CD4-positive, CD25-positive, alpha-beta regulatory T cell (primary cell): ENCODE data around the gene KLF13. TPM values are rescaled to one million over a fixed set of nuclear protein-coding genes. Genes with fewer than 3 reads are reported as not detected.

Experiments
- ATAC-seq, 2 donors: fragments of 150-1000 bp; cut with Tn5 transposase; one replicate each; pipeline ENCODE4 v1.10.0; 2021; ENCODE audit warnings: low read depth in 2 of 2, moderate number of reproducible peaks in 2 of 2, moderate library complexity in 1 of 2
- DNase-seq, 3 donors: peaks; one replicate each; pipeline versions ENCODE4 v3.0.0 to v3.0.0-alpha.2; 2012 to 2022; ENCODE audit warnings: mixed read lengths in 1 of 3
- H3K27ac ChIP-seq: one replicate; pipeline ENCODE4 v1.7.0; 2013; ENCODE audit warnings: mild to moderate bottlenecking, low read length; ENCODE audit not compliant: insufficient read depth, poor library complexity, severe bottlenecking
- H3K27me3 ChIP-seq: one replicate; pipeline ENCODE4 v1.7.0; 2013; ENCODE audit warnings: low read length; ENCODE audit not compliant: control insufficient read depth, insufficient read depth
- H3K36me3 ChIP-seq: one replicate; pipeline ENCODE4 v1.7.0; 2013; ENCODE audit warnings: mild to moderate bottlenecking, low read length, moderate library complexity; ENCODE audit not compliant: control insufficient read depth, insufficient read depth
- H3K4me1 ChIP-seq: 2 replicates; pipeline ENCODE4 v1.7.0; 2013; ENCODE audit warnings: mild to moderate bottlenecking, low read length; ENCODE audit not compliant: insufficient read depth, control insufficient read depth, poor library complexity, severe bottlenecking
- H3K4me3 ChIP-seq: one replicate; pipeline ENCODE4 v1.7.0; 2013; ENCODE audit warnings: low read depth, mild to moderate bottlenecking, low read length, moderate library complexity
- H3K9me3 ChIP-seq, 2 experiments: 1 replicate in 1 of 2; 2 replicates in 1 of 2; pipeline ENCODE4 v1.7.0; 2013; ENCODE audit warnings: low read length in 2 of 2, mild to moderate bottlenecking in 1 of 2, moderate library complexity in 1 of 2; ENCODE audit not compliant: control insufficient read depth in 2 of 2
- H3K27ac Mint-ChIP-seq, 3 donors: one replicate each; pipeline ENCODE4 v1.8.0; 2020 to 2022; ENCODE audit warnings: mild to moderate bottlenecking in 3 of 3, mixed read lengths in 3 of 3, moderate library complexity in 2 of 3
- H3K27me3 Mint-ChIP-seq: one replicate; pipeline ENCODE4 v1.8.0; 2022; ENCODE audit warnings: mild to moderate bottlenecking, mixed read lengths
- H3K36me3 Mint-ChIP-seq: one replicate; pipeline ENCODE4 v1.8.0; 2020; ENCODE audit warnings: mixed read lengths
- H3K4me1 Mint-ChIP-seq, 4 donors: one replicate each; pipeline ENCODE4 v1.8.0; 2020 to 2022; ENCODE audit warnings: mixed read lengths in 4 of 4, mild to moderate bottlenecking in 1 of 4
- H3K4me3 Mint-ChIP-seq, 4 donors: one replicate each; pipeline ENCODE4 v1.8.0; 2020 to 2022; ENCODE audit warnings: mild to moderate bottlenecking in 4 of 4, mixed read lengths in 4 of 4, moderate library complexity in 3 of 4
- H3K9me3 Mint-ChIP-seq, 7 donors: one replicate each; pipeline ENCODE4 v1.8.0; 2020 to 2022; ENCODE audit warnings: mixed read lengths in 7 of 7, mild to moderate bottlenecking in 3 of 7, moderate library complexity in 2 of 7
- polyA plus RNA-seq, 4 donors: library from polyadenylated mRNA; unstranded; fragments of 300-500 nt; fragmentation: Illumina TruSeq; gene quantifications; one replicate each; pipeline ENCODE4 v1.2.3, GENCODE V29; 2021
- total RNA-seq: library from RNA; stranded (reverse); gene quantifications from one replicate; pipeline ENCODE4 v1.2.3, GENCODE V29; 2022

KLF13 gene
- total and polyA plus RNA-seq, 5 donors from 2014 or later, result 36.3 to 227 (median 50.4) TPM

DNA sequence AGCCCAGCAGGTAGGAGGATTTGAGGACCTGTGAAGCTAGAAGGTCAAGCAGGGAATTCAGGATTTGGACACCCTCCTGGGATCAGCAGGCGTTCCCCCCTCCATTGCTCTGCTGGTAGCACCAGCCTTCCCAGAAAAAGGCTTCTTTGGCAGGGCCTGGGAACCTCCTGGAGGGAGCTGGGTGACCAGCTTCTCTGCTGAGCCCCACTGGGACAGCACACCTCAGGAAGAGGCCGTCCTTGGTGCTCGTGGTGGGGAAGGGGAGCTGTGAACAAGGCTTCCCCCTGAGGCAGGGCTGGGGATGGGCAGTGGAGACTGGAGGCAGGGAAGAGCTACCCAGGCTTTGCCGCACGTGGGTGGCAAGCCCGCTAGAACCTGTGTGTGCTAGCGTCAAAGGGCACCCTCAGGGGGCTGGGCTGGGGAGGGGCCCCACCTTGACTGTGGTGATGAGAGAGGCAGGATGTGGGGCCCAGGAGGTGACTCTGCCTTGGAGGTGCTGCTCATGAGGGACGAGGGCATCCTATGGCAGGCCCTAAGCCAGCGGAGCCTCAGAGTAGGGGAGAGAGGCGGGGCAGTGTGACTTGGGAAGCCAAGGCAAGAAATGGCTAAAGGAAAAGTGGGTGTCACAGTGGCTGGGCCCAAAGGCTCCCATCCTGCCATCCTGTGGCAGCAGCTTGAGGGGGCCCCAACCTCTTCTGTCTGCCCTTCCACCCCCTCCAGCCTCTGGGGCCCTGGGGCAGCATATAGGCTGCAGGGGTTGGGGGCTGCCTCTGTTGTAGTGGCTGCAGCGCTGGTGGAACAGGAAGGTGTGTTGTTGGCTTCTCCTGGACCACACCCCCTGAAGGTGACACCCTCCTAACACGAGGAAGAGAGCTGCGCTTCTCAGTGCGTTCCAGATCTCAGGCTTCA, 20.7 kb downstream of the KLF13 start:
- Mint-ChIP-seq H3K27ac (peak overlapping the region; percentile 98 to 99 (median 98)), H3K27me3 (no peaks in the 10 kb centered on the region), H3K4me3 (peak overlapping the region; percentile 76 to 96 (median 92)), H3K36me3 (peaks cover 14% of the 10 kb centered on the region), H3K9me3 (no peaks in the 10 kb centered on the region), H3K4me1 (peaks cover 14 to 100% (median 70%) of the 10 kb centered on the region in 4 donors)
- H3K4me3 ChIP-seq, result peak overlapping the region; percentile 58
- H3K36me3 ChIP-seq, result peaks cover 25% of the 10 kb centered on the region
- ATAC-seq (peak; percentile 95 to 96), DNase-seq (peak; percentile 58 to 95 (median 87))
- peak overlapping the region; percentile 98 for H3K27ac ChIP-seq
- no peaks in the 10 kb centered on the region for H3K9me3 ChIP-seq
- H3K4me1 ChIP-seq, result peaks cover 100% of the 10 kb centered on the region
- H3K27me3 ChIP-seq, result no peaks in the 10 kb centered on the region

DNA sequence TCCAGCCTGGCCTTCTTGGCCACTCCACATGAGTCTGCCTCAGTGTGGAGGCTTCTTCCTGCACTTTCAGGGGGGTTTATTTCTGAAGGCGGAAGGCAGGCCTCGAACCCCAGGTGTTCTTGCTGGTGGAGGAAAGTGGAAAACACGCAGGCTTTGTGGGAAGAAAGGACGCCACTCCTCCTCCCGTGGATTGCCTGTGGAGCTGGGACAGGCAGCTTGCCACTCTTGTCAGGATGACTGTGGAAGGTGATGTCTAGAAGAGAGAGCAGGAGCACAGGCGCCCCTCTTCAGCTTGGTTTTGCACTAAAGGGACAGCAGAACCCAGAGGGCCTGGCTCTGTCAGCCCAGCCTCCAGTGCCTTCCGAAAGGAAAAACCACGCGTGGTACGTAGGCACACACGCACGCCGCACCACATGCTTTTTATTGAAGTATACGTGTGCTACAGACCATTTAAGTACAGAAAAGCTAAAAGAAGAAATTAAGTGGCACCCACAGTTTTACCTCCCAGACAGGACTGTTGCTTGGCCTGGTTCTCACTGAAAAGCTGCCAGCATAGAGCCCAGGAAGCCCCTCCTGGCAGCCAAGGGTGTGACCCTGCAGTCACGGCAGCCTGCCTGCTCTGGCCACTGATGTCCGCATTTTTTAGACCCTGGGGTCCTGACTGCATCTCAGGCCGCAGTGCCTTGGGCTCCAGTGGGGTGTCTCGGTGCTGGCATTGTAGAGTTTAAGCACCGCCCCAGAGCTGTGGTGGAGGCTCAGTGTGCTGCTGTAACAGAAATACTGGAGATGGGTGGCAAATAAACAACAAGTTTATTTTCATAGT, 21.6 kb downstream of the KLF13 start:
- Histone ChIP-seq H3K9me3 (no peaks in the 10 kb centered on the region), H3K27me3 (no peaks in the 10 kb centered on the region), H3K4me1 (peaks cover 100% of the 10 kb centered on the region), H3K27ac (peak overlapping the region; percentile 98), H3K36me3 (peaks cover 25% of the 10 kb centered on the region), H3K4me3 (peak overlapping the region; percentile 21)
- peak overlapping the region; percentile 76 to 96 (median 92) for H3K4me3 Mint-ChIP-seq
- DNase-seq (no peak), ATAC-seq (no peak)
- peak overlapping the region; percentile 98 to 99 (median 98) for H3K27ac Mint-ChIP-seq
- peaks cover 11 to 100% (median 68%) of the 10 kb centered on the region in 4 donors for H3K4me1 Mint-ChIP-seq
- H3K27me3 Mint-ChIP-seq, result no peaks in the 10 kb centered on the region
- no peaks in the 10 kb centered on the region for H3K9me3 Mint-ChIP-seq
- H3K36me3 Mint-ChIP-seq, result peaks cover 14% of the 10 kb centered on the region

DNA sequence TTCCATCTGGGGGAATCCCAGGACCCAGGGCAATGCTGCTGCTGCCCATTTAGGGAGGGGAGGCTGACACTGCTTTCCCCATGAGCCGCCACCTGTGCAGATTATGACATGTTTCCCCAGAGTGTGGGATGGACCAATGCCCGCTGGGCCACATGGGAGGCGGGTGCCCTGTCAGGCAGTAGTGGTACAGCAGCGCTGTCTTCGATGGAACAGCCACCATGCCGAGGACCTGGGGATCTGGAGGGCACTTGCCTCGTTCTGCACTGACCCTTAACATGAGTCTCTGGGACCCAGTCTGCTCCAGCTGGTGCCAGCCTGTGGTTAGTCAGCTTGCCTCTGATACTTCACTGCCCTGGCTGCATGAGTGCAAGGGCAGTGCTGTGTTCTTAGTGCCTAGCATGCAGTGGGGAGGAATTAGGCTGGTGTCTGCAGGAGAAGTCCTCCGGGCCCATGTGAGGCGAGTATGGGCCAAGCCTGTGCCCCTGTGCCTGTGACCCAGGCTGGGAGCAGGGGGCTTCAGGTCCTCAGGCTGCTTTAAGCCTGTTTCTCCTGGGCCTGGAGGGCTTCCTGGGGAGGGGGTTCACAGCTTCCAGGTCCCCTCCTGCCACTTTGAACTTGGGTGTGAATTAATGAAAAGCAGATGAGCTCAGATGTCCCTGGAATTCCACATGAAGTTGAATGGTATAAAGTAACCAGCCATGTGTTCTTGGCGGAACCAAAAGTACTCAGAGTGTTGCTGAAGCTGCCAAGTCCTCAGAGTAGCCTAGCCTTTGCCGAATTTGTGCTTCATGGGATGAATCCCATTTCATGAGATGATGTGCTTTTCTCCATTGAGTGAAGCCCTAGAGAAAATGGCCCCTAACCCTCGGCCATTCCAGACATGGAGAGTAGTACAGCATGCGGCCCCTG, 22.9 kb downstream of the KLF13 start:
- no peaks in the 10 kb centered on the region for H3K9me3 ChIP-seq
- Mint-ChIP-seq H3K36me3 (peaks cover 14% of the 10 kb centered on the region), H3K9me3 (no peaks in the 10 kb centered on the region), H3K4me1 (peaks cover 15 to 100% (median 65%) of the 10 kb centered on the region in 4 donors), H3K4me3 (peak overlapping the region; percentile 63 to 83 (median 78)), H3K27ac (peak overlapping the region; percentile 98 to 99 (median 98)), H3K27me3 (no peaks in the 10 kb centered on the region)
- no peak overlapping the region for H3K4me3 ChIP-seq
- H3K4me1 ChIP-seq, result peaks cover 100% of the 10 kb centered on the region
- peak overlapping the region; percentile 98 for H3K27ac ChIP-seq
- ATAC-seq, result no peak
- peaks cover 25% of the 10 kb centered on the region for H3K36me3 ChIP-seq
- H3K27me3 ChIP-seq, result no peaks in the 10 kb centered on the region
- no peak for DNase-seq

DNA sequence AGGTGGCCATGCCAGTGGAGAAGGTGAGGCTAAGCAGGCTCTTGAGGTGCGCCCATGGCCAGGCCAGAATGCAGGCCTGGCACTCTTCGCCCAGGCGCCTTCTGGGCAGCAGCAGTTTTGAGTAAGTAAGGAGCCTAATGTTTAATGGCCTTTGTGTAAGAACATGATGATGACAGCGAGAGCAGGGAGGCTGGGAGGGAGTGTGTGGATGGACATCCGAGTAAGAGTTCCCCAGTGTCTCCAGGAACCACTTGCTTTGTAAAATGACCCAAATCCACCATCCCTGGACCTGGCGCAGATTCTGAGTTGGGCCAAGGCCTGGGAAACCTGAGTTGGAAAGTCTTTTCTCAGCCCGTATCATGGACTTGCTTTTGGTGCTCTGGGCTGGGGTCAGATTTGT, 24.1 kb downstream of the KLF13 start:
- H3K4me3 Mint-ChIP-seq, result peak overlapping the region; percentile 76 to 86 (median 82)
- peak overlapping the region; percentile 9 for H3K4me3 ChIP-seq
- ATAC-seq, result no peak
- peaks cover 100% of the 10 kb centered on the region for H3K4me1 ChIP-seq
- H3K27ac ChIP-seq, result peak overlapping the region; percentile 98
- H3K9me3 Mint-ChIP-seq, result no peaks in the 10 kb centered on the region
- DNase-seq, result no peak
- no peaks in the 10 kb centered on the region for H3K27me3 ChIP-seq
- H3K36me3 ChIP-seq, result peaks cover 30% of the 10 kb centered on the region
- peaks cover 20% of the 10 kb centered on the region for H3K36me3 Mint-ChIP-seq
- H3K27ac Mint-ChIP-seq, result peak overlapping the region; percentile 98 to 99 (median 98)
- no peaks in the 10 kb centered on the region for H3K9me3 ChIP-seq
- H3K27me3 Mint-ChIP-seq, result no peaks in the 10 kb centered on the region
- H3K4me1 Mint-ChIP-seq, result peaks cover 21 to 100% (median 73%) of the 10 kb centered on the region in 4 donors

DNA sequence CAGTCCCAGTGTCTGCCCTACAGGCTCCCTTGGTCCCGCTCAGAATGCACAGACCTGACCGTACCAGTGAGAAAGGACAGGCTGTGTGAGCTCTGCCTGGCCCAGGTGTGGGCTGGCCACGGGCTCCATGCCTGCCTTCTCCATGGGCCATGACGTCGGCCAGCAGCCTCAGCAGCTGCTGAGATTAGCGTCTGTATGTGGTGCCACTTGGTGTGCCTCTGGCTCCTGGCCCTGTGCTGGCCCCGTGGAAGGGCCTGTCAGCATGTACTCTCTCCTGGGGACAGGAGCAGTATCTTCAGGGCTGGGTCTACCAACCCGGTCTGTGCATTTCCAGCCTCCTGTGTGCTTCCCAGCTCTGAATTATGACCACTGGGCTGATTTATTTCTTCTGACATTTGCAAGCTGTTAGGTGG, 25.7 kb downstream of the KLF13 start:
- ATAC-seq (no peak), DNase-seq (no peak)
- Histone ChIP-seq H3K9me3 (no peaks in the 10 kb centered on the region), H3K4me3 (peak overlapping the region; percentile 61), H3K36me3 (peaks cover 30% of the 10 kb centered on the region), H3K4me1 (peaks cover 100% of the 10 kb centered on the region), H3K27ac (peak overlapping the region; percentile 98), H3K27me3 (no peaks in the 10 kb centered on the region)
- H3K27me3 Mint-ChIP-seq, result no peaks in the 10 kb centered on the region
- peaks cover 0 to 2% (median 0%) of the 10 kb centered on the region in 7 donors for H3K9me3 Mint-ChIP-seq
- H3K36me3 Mint-ChIP-seq, result peaks cover 26% of the 10 kb centered on the region
- peaks cover 23 to 100% (median 76%) of the 10 kb centered on the region in 4 donors for H3K4me1 Mint-ChIP-seq
- H3K4me3 Mint-ChIP-seq, result peak overlapping the region; percentile 76 to 86 (median 84)
- H3K27ac Mint-ChIP-seq, result peak overlapping the region; percentile 98 to 99 (median 98)

DNA sequence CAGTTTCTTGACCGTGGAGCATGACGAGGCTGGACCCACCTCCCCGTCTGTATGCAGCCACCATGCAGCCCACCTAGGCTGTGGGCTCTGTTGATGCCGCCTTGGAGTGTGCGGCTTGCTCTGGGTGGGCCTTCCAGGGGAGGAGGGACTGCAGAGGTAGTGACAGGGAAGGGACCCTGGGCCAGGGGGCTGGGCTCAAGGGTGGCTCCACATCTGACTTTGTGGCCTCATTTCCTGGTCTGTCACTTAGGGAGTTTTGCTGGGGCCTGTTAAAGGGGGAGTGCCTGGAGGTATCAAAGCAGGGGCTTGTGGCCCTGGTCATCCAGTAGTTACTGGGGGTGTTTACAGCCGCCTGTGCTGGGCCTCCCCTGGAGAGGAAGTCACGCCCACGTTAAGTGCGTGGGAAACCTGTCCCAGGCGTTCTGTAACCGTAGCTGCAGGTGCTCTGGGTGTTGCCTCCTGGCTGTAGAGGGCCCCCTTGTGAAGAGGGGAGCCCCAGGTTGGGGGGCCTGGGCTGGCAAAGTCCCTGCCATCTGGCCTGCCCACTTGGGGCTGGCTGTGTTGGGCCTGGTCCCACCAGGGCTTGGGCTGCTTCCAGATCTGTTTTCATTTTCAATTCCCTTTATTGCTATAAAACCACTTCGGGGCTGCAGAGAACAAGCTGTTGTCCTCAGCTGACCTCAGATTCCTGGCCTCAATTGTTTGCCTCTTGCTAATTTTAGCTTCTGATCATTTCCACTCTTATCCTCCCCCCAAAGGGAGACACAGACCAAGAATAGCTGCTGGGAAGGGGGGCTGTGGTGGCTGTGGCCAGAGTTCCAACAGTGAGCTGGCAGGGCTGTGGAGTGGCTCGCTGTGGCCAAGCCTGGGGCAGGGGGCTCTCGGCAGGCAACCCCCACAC, 26.5 kb downstream of the KLF13 start:
- Histone ChIP-seq H3K27me3 (no peaks in the 10 kb centered on the region), H3K4me1 (peaks cover 100% of the 10 kb centered on the region), H3K36me3 (peaks cover 24% of the 10 kb centered on the region), H3K27ac (peak overlapping the region; percentile 98), H3K9me3 (no peaks in the 10 kb centered on the region), H3K4me3 (peak overlapping the region; percentile 61)
- Mint-ChIP-seq H3K27me3 (no peaks in the 10 kb centered on the region), H3K4me3 (peak overlapping the region; percentile 76 to 86 (median 84)), H3K36me3 (peaks cover 30% of the 10 kb centered on the region), H3K9me3 (peaks cover 0 to 2% (median 0%) of the 10 kb centered on the region in 7 donors), H3K27ac (peak overlapping the region; percentile 98 to 99 (median 98)), H3K4me1 (peaks cover 23 to 100% (median 76%) of the 10 kb centered on the region in 4 donors)
- DNase-seq (peak; percentile 28 to 58 (median 56)), ATAC-seq (peak; percentile 46 to 67)
